ENCODE results near the gene RNF112.
"Not testable (repeated sequence)": the region's sequence is repeated elsewhere in the genome, so short reads cannot be mapped to it uniquely, and the experiment has no call there.

Gene RNF112

DNA sequence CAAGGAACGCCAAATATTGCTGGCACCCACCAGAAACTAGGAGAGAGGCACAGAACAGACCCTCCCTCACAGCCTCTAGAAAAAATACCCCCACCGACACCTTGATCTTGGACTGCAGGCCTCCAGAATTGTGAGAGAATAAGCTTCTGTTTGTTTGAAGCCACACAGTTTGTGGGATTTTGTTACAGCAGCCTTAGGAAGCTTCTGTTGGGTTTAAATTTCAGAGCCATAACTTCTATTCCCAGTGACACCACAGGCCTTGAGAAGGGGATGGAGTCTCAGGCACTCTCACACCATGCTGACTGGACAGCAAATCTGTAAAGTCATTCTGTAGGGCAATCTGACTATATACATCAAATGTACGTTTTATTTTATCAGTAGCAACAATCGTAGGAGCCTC lies 38.6 kb downstream of the RNF112 start:
- DNase-seq = no peak

DNA sequence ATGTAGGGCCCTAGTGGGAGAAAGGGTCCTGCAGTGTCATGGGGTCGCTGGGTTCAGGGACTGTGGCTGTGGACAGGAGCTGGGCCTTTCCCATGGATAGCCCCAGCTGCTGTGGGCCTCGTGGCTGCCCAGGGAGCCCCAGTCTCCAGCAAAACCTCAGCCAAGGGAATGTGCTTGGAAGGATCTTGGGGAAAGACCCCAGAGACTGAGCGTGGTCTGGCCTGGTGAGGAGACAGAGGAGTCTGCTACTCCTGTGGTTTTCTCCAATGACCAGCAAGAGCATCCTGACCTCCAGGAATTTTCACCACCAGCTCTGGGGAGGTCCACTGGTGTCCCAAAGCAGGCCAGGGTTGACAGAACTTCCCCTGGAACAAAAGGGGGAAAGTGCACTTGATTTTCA lies 42.3 kb downstream of the RNF112 start:
- DNase-seq = no peak

GRCh38 chr17:19454074-19454473 lies 43.0 kb downstream of the RNF112 start:
- no peak for DNase-seq

- no peak for DNase-seq
These were observed 45.2 kb downstream of the RNF112 start for GRCh38 chr17:19456016-19456927.

DNA sequence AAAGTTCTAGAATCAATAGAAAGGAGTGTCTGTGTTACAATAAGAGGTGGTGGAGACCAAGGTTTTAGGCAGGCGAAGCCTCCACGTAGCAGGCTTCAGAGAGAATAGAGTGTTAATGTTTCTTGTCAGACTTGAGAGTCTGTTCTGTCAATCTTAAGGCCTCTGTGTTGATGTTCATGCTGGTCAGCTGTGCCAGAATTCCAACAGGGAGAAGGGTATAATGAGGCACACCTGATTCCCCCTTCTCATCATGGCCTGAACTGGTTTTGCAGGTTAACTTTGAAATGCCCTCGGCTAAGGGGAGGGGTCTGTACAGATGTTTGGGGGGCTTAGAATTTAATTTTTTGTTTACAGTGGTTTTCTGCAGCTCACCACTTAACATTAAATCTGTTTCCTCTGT lies 46.0 kb downstream of the RNF112 start:
- no peak for DNase-seq

DNA sequence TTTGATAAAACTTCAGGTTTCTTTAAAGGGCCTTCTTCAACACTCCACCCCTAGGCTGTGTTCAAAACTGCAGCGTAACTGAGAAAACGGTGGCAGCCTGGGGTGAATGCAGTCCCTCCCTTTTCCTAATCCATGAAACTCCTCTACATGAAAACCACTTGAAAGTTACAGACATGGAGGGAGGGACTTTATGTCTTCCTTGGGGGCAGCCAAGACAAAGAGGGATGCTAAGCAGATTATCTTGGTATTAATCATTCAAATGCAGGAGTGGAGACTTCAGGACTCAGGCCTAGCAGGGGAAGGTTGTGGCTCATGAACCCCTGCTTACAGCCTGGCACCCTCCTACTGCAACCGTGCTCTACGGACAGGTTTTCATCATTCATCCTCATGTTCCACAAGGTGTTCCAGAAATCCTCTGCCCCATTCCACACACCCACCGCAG lies 46.8 kb downstream of the RNF112 start:
- DNase-seq = no peak

DNA sequence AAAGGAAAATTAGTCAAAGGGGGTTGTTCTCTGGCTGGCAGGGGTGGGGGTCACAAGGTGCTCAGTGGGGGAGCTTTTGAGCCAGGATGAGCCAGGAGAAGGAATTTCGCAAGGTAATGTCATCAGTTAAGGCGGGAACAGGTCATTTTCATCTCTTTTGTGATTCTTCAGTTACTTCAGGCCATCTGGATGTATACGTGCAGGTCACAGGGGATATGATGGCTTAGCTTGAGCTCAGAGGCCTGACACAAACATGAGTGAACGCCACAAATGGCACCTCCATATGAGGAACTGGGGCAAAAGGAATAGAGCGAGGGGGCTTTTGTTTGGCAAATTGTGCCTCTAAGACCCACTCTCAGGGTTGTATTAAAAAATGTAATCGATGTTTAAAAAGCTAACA lies 47.4 kb downstream of the RNF112 start:
- not testable (repeated sequence) for DNase-seq

DNA sequence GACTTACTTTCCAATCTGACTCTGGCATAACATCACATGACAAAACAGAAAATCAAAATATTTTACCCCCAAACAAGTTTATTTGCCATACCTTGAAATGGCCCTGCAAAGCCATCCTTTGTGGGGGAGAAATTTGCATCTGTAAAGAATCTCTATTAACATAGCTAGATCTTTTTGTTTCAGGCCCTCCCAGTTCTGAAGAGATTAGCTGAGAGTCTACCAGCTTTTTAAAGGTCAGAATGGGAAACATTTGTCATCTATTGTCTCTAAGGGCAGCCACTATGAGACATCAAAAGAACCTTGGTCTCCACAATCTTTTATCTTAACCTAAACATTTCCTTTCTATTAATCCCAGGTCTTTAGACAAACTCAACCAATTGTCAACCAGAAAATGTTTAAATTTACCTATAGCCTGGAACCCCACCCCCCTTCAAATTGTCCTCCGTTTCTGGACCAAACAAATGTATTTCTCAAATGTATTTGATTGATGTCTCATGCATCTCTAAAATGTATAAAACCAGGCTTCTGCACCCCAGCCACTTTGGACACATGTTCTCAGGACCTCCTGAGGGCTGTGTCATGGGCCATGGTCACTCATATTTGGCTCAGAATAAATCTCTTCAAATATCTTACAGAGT lies 48.1 kb downstream of the RNF112 start:
- DNase-seq = not testable (repeated sequence)

DNA sequence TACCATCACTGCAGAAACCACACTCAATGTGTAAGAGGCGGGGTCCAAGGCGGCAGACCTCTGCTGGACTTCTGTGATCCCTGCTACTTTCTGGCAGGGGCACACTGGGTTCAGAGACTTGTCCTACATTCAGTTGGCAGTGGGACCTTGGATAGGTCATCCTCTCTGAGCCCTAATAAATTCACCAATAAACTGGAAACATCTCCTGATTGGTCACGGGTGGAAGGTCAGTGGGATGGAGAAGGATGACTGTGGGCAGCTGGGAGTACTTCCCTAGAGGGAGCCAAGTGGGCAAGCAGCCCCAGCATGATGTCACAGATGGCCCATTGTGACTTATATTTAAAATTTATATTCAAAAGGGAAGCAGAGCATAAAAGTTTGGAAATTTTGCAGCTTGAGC lies 49.7 kb downstream of the RNF112 start:
- no peak for DNase-seq

DNA sequence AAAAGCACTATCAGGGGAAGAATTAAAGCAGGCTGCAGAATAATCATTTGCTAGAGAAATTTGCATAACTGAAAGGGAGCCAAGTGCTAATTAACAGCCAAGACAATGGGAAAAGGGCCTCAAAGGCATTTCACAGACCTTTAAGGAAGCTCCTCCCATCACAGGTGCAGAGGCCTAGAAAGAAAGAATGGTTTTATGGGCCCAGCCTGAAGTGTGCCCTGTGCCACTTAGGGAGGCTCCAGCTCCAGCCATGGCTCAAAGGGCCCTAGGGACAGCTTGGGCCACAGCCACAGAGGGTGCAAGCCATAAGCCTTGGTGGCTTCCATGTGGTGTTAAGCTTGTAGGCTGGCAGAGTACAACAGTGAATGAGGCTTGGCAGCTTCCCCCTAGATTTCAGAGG lies 50.1 kb downstream of the RNF112 start:
- peak; percentile 84 for DNase-seq

DNA sequence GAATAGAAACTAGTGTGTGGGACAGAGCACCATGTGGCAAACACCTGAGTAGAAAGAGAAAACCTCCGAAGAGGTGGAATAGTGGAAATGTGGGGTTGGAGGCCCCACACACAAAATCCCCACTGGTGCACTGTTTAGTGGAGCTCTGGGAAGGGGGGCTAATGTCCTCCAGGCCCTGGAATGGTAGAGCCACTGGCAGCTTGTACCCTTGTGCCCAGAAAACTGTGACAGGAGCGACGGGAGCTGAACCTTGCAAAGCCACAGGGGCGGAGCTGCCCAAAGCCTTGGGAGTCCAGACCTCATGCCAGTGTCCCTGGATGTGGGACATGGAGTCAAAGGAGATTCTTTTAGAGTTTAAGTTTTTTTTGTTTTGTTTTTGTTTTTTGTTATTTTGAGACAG lies 50.6 kb downstream of the RNF112 start:
- no peak for DNase-seq

- DNase-seq = not testable (repeated sequence)
These were observed 51.5 kb downstream of the RNF112 start for GRCh38 chr17:19462456-19463035.

- no peak for DNase-seq
These were observed 53.3 kb downstream of the RNF112 start for GRCh38 chr17:19464031-19465026.
